GM19193 (cell line): ENCODE measurements around the gene MYL12A.

Experiments used
- POLR2A ChIP-seq: IDR thresholded peaks from 4 replicates; pipeline ENCODE4 v1.6.1; 2011; ENCODE audit not compliant: insufficient read depth, insufficient read length; ENCODE audit errors: extremely low read depth

MYL12A gene

DNA sequence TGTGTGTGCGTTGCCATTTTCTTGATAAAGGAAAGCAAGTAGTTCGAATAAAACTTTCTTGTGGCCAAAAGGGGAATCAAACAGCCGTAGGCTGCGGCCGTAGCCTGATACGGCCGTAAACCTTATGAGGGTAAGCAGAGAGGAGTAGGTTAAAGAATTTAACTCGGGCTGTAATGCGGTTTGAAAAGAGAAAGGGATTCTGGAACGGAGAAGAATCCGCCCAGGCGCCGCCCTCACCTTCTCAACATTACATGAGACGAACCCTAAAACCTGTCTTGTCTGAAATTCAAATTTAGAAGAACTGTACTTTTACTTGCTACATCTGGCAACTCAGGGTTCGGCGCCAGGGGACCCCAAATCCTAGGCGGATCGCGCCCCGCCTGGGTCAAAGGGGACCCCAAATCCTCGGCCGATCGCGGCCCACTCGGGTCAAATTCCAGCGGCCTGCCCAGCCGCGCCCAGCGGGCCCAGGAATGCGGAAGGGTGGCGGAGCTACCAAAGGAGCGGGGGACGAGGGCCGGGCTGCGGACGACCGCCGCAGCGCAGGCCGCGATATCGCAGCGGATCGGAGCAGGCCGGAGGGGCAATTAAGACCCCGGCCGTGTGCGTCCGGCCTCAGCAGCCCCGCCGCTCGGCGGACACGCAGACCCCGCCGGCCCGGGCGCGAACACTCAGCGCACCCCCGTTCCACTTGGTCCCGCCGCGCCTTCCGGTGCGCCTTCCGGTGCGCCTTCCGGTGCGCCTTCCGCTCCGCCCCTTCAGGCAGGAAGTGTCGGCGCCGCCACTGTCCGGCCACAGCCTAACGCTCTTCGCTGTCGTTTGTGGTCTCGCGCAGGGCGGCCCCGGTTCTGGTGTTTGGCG is 14.0 kb downstream of the MYL12A start, which contains the start of gene MYL12B:
TSS of gene MYL12B (plus strand) at position 761 of the 861 bp plus-strand sequence. CDS start 10,766 bp downstream, outside the sequence.
- TF ChIP-seq POLR2A, result peak; percentile 88

DNA sequence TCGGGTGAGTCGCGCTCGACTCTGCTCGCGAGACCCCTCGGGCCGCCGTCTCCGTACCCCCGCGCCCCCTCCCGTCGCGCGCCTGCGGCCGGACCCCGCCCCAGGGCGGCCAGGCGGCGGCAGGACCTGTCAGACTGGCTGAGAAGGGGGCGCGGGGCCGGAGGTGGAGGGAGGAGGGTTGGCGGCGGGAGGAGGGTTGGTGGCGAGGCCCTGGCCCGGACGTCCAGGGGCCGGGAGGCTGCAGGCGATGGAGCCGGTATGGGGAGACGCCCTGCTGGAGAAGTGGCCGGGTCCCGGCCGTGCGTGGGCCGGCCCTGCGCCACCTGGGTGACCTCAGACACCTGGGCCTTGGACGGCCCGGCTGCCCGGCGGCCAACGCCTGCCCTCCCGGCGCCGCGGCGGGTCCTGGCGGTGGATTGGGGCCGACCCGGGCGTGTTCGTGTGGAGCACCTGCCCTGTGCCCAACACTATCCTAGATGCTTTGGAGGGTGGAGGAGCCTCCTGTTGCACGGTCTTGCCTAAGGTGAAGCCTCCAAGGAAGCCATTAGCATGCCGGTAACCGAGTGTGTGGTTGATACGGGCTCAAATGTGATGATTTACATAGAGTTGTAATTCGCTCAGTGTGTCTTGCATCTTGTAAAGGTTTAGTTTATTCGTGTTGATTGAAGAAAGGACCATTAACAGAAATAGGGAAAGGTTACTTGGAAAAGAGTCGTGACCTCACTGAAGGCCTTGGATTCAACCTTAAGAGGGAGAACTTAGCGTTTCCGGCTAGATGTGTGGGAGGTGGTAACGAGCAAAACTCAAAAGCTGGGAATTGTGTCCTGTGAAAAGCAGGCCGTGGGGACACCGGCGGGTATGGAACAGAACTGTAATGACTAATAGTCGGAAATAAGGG is 14.9 kb downstream of the MYL12A start:
- no peak for TF ChIP-seq POLR2A

GRCh38 chr18:3263132-3263700 is 15.6 kb downstream of the MYL12A start:
- TF ChIP-seq POLR2A, result no peak

GRCh38 chr18:3264362-3264761 is 16.8 kb downstream of the MYL12A start:
- TF ChIP-seq POLR2A, result no peak

GRCh38 chr18:3265564-3266033 is 18.0 kb downstream of the MYL12A start:
- TF ChIP-seq POLR2A, result no peak

DNA sequence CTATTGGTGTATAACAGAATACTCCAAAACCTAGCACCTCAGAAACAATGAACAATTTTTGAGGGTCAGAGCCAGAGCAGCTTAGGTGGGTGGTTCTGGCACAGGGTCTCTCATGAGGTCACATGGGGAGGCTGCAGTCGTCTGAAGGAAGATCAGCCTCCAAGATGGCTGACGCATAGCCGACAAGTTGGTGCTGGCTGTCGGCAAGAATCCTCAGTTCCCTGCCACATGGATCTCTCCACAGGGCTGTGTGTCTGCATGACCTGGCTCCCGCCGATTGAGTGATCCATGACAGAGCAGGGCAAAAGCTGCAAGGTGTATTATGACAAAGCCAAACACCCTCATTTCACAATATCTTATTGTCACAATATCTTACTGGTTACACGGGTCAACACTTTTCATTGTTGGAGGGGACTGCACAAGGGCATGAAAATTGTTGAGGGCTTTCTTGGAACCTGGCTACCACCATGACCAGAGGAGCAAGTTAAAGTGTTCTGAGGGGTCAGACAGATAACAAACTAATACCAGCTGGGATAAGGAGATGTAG is 18.5 kb downstream of the MYL12A start:
- TF ChIP-seq POLR2A, result no peak

DNA sequence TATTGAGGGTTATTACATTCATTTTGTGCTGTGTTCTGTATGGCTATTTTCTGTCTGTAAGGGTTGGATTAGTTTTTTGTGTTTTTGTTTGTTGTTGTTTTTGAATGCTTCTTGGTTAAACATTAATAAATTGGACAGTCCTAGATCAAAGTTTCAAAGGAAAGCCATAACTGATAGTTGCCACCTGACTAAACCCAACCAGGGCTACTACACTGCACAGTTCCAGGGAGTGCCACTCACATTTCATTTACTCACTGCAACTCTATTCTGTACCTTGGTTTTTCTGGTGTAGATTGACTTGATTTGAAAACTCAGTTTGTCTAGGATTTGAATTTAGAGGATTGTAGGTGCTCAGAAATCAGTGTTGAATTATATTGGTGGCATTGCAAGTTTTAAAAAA is 20.7 kb downstream of the MYL12A start:
- no peak for TF ChIP-seq POLR2A

- TF ChIP-seq POLR2A, result no peak
These were observed 21.8 kb downstream of the MYL12A start for GRCh38 chr18:3269241-3269913.

DNA sequence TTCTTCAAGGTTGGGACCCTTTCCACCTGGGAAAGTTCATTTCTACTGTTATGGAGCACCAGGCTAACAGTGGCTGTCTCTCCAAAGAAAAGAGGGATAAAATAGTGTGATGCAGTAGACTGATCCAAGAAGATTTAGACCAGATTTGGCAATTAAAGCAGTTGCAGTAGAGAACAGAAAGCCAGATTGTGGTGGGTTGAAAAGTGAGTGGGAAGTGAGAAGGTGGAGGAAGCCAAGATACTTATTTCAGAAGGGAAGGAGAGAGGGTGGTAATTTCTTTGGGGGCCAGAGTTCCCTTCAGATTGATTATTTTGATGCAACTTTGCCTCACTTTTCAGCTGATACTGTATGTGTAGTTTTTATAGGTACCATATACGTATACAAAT is 22.3 kb downstream of the MYL12A start:
- no peak for TF ChIP-seq POLR2A

DNA sequence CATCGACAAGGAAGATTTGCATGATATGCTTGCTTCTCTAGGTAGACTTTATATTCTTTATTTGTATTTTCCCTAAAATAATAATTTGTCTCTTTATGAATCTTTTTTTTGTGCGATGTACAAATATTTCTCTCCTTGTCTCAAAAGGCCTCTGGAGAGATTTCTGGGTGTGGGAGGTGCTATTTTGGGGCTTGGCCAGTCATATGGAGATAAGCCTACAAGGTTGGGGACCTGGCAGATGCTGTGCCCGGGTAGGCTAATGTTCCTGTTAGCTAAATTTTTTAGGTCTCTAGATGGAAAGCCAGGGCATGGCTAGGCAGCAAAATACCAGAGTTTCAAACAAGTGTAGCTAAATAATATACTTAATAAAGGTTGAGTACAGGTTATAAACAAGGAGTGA is 25.4 kb downstream of the MYL12A start:
- no peak for TF ChIP-seq POLR2A

- no peak for TF ChIP-seq POLR2A
These were observed 31.9 kb downstream of the MYL12A start for GRCh38 chr18:3279201-3280185.

DNA sequence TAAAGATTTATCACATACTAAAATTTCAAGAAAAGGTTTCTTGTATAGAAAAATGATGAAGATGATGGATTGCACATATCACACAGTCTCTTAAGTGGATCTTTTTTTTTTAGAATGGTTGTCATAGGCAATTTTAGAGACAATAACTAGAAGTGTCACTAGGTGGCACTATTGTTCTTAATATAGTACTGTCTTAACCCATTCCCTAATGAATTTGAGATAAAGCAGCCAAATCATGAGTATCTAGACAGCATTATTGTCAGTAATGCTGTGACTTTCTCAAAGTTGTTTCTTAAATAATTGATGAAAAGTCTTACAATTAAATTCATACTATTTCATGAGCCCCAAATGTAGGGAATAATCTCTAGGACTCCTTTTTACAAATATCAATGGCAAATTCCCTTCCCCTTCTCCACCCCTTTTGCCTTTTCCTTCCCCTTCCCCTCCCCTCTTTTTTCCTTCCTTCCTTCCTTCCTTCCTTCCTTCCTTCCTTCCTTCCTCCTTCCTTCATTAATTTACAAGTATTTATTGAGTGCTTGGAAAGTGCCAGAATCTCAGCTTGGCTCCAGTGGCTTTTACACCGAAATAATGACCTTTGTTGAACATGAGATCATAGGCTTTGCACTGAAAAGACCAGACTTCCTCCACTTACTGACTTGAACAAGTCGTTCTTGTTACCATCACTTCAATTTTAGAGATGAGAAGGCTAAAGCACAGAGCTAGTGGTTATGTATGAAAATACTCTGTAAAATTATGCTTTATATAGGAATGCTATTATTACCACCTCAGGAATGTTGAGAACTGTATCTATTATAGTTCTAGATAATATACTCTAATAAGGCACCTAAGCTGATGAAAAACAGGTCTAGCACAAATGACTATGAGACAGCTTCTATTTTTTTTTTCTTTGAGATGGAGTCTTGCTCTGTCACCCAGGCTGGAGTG is 34.1 kb downstream of the MYL12A start:
- TF ChIP-seq POLR2A, result no peak
